SK-N-SH (cell line): ENCODE results near the gene GOLGB1. TPM values are rescaled to one million over a fixed set of nuclear protein-coding genes. Genes with fewer than 3 reads are reported as not detected.

ENCODE experiments used
- CTCF ChIA-PET: fragments of 300-600, 350-600 bp; formaldehyde crosslinking; extraction: SDS; loops from one replicate; lab custom pipeline; 2021; lab: Yijun Ruan, JAX
- POLR2A ChIA-PET: fragments of 350-600 bp; sonication (Branson Sonifier 250); formaldehyde crosslinking; extraction: SDS; loops from one replicate; lab custom pipeline; 2020; ENCODE audit warnings: antibody characterized with exemption, inconsistent platforms; lab: Yijun Ruan, JAX
- DNase-seq: peaks from one replicate; pipeline ENCODE4 v3.0.0; 2012
- H2AFZ ChIP-seq: fragments of 200-600 bp; sonication (generic); 2 replicates; pipeline ENCODE4 v1.8.1; 2016; ENCODE audit warnings: antibody characterized with exemption, mild to moderate bottlenecking, low read depth
- H3F3A ChIP-seq: fragments of 200-600 bp; sonication (generic); replicated peaks from 2 replicates; pipeline ENCODE3; 2016; ENCODE audit warnings: antibody characterized with exemption, mild to moderate bottlenecking; ENCODE audit not compliant: insufficient read depth
- H3K27ac ChIP-seq, 2 experiments: fragments of 200-500 bp in 1 of 2; fragments of 200-600 bp in 1 of 2; sonication (Bioruptor generic) in 1 of 2; sonication (generic), shearing (Covaris generic) in 1 of 2; 2 replicates each; pipeline versions ENCODE4 v1.5.1 to v1.6.1; 2014 to 2016; ENCODE audit warnings: low read depth in 2 of 2, inconsistent platforms in 1 of 2, low read length in 1 of 2, mild to moderate bottlenecking in 1 of 2, mixed read lengths in 1 of 2
- H3K27me3 ChIP-seq: fragments of 200-600 bp; sonication (generic), shearing (Covaris generic); 2 replicates; pipeline ENCODE4 v1.6.1; 2016; ENCODE audit warnings: mixed run types; ENCODE audit not compliant: insufficient read depth
- H3K36me3 ChIP-seq, 2 experiments: fragments of 200-500 bp in 1 of 2; fragments of 200-600 bp in 1 of 2; sonication (Bioruptor generic) in 1 of 2; sonication (generic) in 1 of 2; replicated peaks in 1 of 2; 2 replicates each; pipeline versions ENCODE3 to v1.5.1; 2014 to 2016; ENCODE audit warnings: low read length in 1 of 2, mild to moderate bottlenecking in 1 of 2; ENCODE audit not compliant: insufficient read depth in 2 of 2, control insufficient read depth in 1 of 2
- H3K4me1 ChIP-seq, 2 experiments: fragments of 200-500 bp in 1 of 2; fragments of 200-600 bp in 1 of 2; sonication (Bioruptor generic) in 1 of 2; sonication (generic), shearing (Covaris generic) in 1 of 2; 2 replicates each; pipeline versions ENCODE4 v1.5.1 to v1.6.1; 2014 to 2016; ENCODE audit warnings: low read depth in 1 of 2, low read length in 1 of 2, mixed run types in 1 of 2; ENCODE audit not compliant: insufficient read depth in 2 of 2, control insufficient read depth in 1 of 2
- H3K4me2 ChIP-seq: fragments of 200-600 bp; sonication (generic), shearing (Covaris generic); 2 replicates; pipeline ENCODE4 v1.6.1; 2017; ENCODE audit warnings: mixed run types
- H3K4me3 ChIP-seq, 2 experiments: fragments of 200-500 bp in 1 of 2; fragments of 200-600 bp in 1 of 2; sonication (Bioruptor generic) in 1 of 2; sonication (generic), shearing (Covaris generic) in 1 of 2; 2 replicates each; pipeline versions ENCODE4 v1.5.1 to v1.8.1; 2014 to 2016; ENCODE audit warnings: low read depth in 2 of 2, inconsistent platforms in 1 of 2, low read length in 1 of 2, mild to moderate bottlenecking in 1 of 2, mixed read lengths in 1 of 2, moderate library complexity in 1 of 2
- H3K79me2 ChIP-seq: fragments of 200-600 bp; sonication (generic); 2 replicates; pipeline ENCODE4 v1.8.1; 2017; ENCODE audit warnings: mild to moderate bottlenecking; ENCODE audit not compliant: insufficient read depth
- H3K9ac ChIP-seq: fragments of 200-600 bp; sonication (generic); 2 replicates; pipeline ENCODE4 v1.6.1; 2017; ENCODE audit warnings: mixed run types
- H3K9me2 ChIP-seq: fragments of 200-600 bp; sonication (generic); 2 replicates; pipeline ENCODE4 v1.6.1; 2017; ENCODE audit warnings: mixed run types
- H3K9me3 ChIP-seq: fragments of 200-600 bp; sonication (generic); 2 replicates; pipeline ENCODE4 v1.6.1; 2017; ENCODE audit warnings: mixed run types, mild to moderate bottlenecking, moderate library complexity
- H4K20me1 ChIP-seq: fragments of 200-600 bp; sonication (generic); 2 replicates; pipeline ENCODE4 v1.6.1; 2017; ENCODE audit warnings: mild to moderate bottlenecking, mixed run types; ENCODE audit not compliant: insufficient read depth
- EP300 ChIP-seq, 2 experiments: IDR thresholded peaks; 2 replicates each; pipeline versions ENCODE4 v1.4.0 to v1.6.1; 2012; ENCODE audit warnings: borderline replicate concordance in 1 of 2, low read depth in 1 of 2, low read length in 1 of 2
- EZH2phosphoT487 ChIP-seq: fragments of 200-600 bp; sonication (generic); IDR thresholded peaks from 2 replicates; pipeline ENCODE4 v1.6.1; 2017; ENCODE audit warnings: low read depth, mixed run types, mild to moderate bottlenecking, antibody characterized with exemption, moderate library complexity, borderline replicate concordance
- FOXJ3 ChIP-seq: sonication (generic); formaldehyde crosslinking; IDR thresholded peaks from 2 replicates; pipeline ENCODE4 v1.5.1; 2020; ENCODE audit warnings: mild to moderate bottlenecking, missing genetic modification reagents
- FOXM1 ChIP-seq: IDR thresholded peaks from 2 replicates; pipeline ENCODE4 v1.4.0; 2012; ENCODE audit warnings: low read depth, mild to moderate bottlenecking
- GABPA ChIP-seq: IDR thresholded peaks from 2 replicates; pipeline ENCODE4 v1.4.0; 2012; ENCODE audit warnings: low read depth, mild to moderate bottlenecking
- JUND ChIP-seq: IDR thresholded peaks from 2 replicates; pipeline ENCODE4 v1.4.0; 2012
- MEF2A ChIP-seq: IDR thresholded peaks from 2 replicates; pipeline ENCODE4 v1.4.0; 2012; ENCODE audit warnings: low read depth, borderline replicate concordance
- MXI1 ChIP-seq: IDR thresholded peaks from 2 replicates; pipeline ENCODE4 v1.6.1; 2012; ENCODE audit warnings: mild to moderate bottlenecking, low read depth, low read length, improper control_type of control experiment
- NFIC ChIP-seq: IDR thresholded peaks from 2 replicates; pipeline ENCODE4 v1.4.0; 2012; ENCODE audit warnings: borderline replicate concordance
- NRF1 ChIP-seq: IDR thresholded peaks from 2 replicates; pipeline ENCODE4 v1.6.1; 2012; ENCODE audit warnings: low read depth, mild to moderate bottlenecking, low read length
- POLR2AphosphoS5 ChIP-seq: IDR thresholded peaks from 2 replicates; pipeline ENCODE4 v1.6.1; 2012; ENCODE audit warnings: low read depth, low read length
- RAD21 ChIP-seq: IDR thresholded peaks from 2 replicates; pipeline ENCODE4 v1.6.1; 2012; ENCODE audit warnings: mild to moderate bottlenecking, low read length
- RXRA ChIP-seq: IDR thresholded peaks from 2 replicates; pipeline ENCODE4 v1.4.0; 2012; ENCODE audit warnings: low read depth, mild to moderate bottlenecking, borderline replicate concordance
- SIN3A ChIP-seq: IDR thresholded peaks from 2 replicates; pipeline ENCODE4 v1.6.1; 2012; ENCODE audit warnings: low read depth, mild to moderate bottlenecking, low read length, moderate library complexity, borderline replicate concordance
- SMC3 ChIP-seq: IDR thresholded peaks from 2 replicates; pipeline ENCODE4 v1.6.1; 2012; ENCODE audit warnings: low read depth, low read length, improper control_type of control experiment
- TAF1 ChIP-seq: IDR thresholded peaks from 2 replicates; pipeline ENCODE4 v1.6.1; 2012; ENCODE audit warnings: low read depth, mild to moderate bottlenecking, low read length, moderate library complexity, borderline replicate concordance
- WGBS: methylation state at CpG from one replicate; pipeline ENCODE4 v1.1.6; 2017; ENCODE audit warnings: low lambda C conversion rate; 5-methylcytosine and 5-hydroxymethylcytosine counted together
- polyA plus RNA-seq, 3 experiments: library from polyadenylated mRNA; depleted of rRNA; stranded (reverse); fragments of >200 nt; gene quantifications; 2 replicates each; pipeline ENCODE4 v1.2.3, GENCODE V29; 2012
- TF ChIP-seq, protein P1 (sequence below): IDR thresholded peaks from 2 replicates; pipeline ENCODE4 v1.6.1; 2012; ENCODE audit warnings: mild to moderate bottlenecking, low read depth, low read length, moderate library complexity
- TF ChIP-seq, protein P2 (sequence below): IDR thresholded peaks from 2 replicates; pipeline ENCODE4 v1.4.0; 2012; ENCODE audit warnings: low read depth, borderline replicate concordance
- TF ChIP-seq, protein P3 (sequence below): IDR thresholded peaks from 2 replicates; pipeline ENCODE4 v1.4.0; 2012; ENCODE audit warnings: low read depth
- TF ChIP-seq, protein P4 (sequence below): IDR thresholded peaks from 2 replicates; pipeline ENCODE4; 2012

GOLGB1 gene
- polyA plus RNA-seq, 1 of the 3 experiments (the other 2 are of a cell fraction), result 10.3 TPM

DNA sequence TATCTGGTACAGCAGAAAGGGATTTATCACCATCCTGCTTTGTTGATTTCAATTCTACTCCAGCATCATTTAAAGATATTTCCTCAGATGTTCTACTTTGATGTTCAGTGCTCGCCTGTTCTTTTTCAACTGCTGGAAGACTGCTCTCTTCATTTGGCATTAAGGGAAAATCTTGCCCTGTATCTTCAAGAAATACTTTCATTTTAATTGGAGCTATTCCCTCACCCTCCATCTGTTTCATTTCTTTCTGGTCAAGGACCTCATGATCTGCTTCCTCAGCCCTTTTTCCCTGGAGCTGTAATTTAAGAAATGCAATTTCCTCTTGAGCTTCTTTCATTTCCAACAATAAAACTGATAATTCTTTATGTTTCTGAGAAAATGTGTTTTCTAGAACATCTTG lies 51.1 kb downstream of the GOLGB1 start:
- Histone ChIP-seq H3K27ac (no peak overlapping the region), H3K9me3 (no peaks in the 10 kb centered on the region), H3K9ac (no peak overlapping the region), H3K36me3 (peaks cover 66 to 71% of the 10 kb centered on the region in 2 experiments), H3K4me3 (no peak overlapping the region), H4K20me1 (no peaks in the 10 kb centered on the region), H3K79me2 (no peaks in the 10 kb centered on the region), H3K4me2 (no peak overlapping the region), H3K4me1 (no peaks in the 10 kb centered on the region), H3K9me2 (no peaks in the 10 kb centered on the region), H3F3A (no peaks in the 10 kb centered on the region), H2AFZ (no peak overlapping the region), H3K27me3 (no peaks in the 10 kb centered on the region)
- ChIA-PET POLR2A (no interaction called here), CTCF (no interaction called here)
- TF ChIP-seq MEF2A (no peak), NFIC (no peak), SIN3A (no peak), RAD21 (no peak), POLR2AphosphoS5 (no peak), NRF1 (no peak), RXRA (no peak), SMC3 (no peak), FOXM1 (no peak), FOXJ3 (CRISPR knock-in tag) (no peak), EZH2phosphoT487 (no peak), EP300 (IDR thresholded peaks at IDR 0.05; ENCODE audit: borderline replicate concordance in 1 of 2, low read depth in 1 of 2, low read length in 1 of 2) (no peak), MXI1 (no peak), TAF1 (no peak), GABPA (no peak), JUND (no peak)
- TF ChIP-seq, protein P1, sequence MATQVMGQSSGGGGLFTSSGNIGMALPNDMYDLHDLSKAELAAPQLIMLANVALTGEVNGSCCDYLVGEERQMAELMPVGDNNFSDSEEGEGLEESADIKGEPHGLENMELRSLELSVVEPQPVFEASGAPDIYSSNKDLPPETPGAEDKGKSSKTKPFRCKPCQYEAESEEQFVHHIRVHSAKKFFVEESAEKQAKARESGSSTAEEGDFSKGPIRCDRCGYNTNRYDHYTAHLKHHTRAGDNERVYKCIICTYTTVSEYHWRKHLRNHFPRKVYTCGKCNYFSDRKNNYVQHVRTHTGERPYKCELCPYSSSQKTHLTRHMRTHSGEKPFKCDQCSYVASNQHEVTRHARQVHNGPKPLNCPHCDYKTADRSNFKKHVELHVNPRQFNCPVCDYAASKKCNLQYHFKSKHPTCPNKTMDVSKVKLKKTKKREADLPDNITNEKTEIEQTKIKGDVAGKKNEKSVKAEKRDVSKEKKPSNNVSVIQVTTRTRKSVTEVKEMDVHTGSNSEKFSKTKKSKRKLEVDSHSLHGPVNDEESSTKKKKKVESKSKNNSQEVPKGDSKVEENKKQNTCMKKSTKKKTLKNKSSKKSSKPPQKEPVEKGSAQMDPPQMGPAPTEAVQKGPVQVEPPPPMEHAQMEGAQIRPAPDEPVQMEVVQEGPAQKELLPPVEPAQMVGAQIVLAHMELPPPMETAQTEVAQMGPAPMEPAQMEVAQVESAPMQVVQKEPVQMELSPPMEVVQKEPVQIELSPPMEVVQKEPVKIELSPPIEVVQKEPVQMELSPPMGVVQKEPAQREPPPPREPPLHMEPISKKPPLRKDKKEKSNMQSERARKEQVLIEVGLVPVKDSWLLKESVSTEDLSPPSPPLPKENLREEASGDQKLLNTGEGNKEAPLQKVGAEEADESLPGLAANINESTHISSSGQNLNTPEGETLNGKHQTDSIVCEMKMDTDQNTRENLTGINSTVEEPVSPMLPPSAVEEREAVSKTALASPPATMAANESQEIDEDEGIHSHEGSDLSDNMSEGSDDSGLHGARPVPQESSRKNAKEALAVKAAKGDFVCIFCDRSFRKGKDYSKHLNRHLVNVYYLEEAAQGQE, result no peak
- TF ChIP-seq, protein P2, sequence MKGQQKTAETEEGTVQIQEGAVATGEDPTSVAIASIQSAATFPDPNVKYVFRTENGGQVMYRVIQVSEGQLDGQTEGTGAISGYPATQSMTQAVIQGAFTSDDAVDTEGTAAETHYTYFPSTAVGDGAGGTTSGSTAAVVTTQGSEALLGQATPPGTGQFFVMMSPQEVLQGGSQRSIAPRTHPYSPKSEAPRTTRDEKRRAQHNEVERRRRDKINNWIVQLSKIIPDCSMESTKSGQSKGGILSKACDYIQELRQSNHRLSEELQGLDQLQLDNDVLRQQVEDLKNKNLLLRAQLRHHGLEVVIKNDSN, result no peak
- TF ChIP-seq, protein P3, sequence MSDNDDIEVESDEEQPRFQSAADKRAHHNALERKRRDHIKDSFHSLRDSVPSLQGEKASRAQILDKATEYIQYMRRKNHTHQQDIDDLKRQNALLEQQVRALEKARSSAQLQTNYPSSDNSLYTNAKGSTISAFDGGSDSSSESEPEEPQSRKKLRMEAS, result no peak
- TF ChIP-seq, protein P4, sequence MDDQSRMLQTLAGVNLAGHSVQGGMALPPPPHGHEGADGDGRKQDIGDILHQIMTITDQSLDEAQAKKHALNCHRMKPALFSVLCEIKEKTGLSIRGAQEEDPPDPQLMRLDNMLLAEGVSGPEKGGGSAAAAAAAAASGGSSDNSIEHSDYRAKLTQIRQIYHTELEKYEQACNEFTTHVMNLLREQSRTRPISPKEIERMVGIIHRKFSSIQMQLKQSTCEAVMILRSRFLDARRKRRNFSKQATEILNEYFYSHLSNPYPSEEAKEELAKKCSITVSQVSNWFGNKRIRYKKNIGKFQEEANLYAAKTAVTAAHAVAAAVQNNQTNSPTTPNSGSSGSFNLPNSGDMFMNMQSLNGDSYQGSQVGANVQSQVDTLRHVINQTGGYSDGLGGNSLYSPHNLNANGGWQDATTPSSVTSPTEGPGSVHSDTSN, result no peak
- 87% methylated on average over 1 of the region's 1 CpG for WGBS
- no peak for DNase-seq
